Liver (tissue), 9 donors: Measurements from ENCODE around the gene EML3. TPM values are rescaled to one million over a fixed set of nuclear protein-coding genes. Genes with fewer than 3 reads are reported as not detected.

Experiments
- DNase-seq: peaks from one replicate; pipeline ENCODE4 v3.0.0-alpha.2; 2017; ENCODE audit warnings: low spot score
- H3K27ac ChIP-seq, 2 donors: one replicate each; pipeline ENCODE4 v1.7.0; 2013; ENCODE audit warnings: inconsistent platforms in 2 of 2, low read length in 2 of 2, control low read depth in 1 of 2, low read depth in 1 of 2, mild to moderate bottlenecking in 1 of 2
- H3K27me3 ChIP-seq, 4 donors: one replicate each; pipeline versions ENCODE4 v1.6.1 to v1.7.0; 2013; ENCODE audit warnings: low read length in 3 of 4, inconsistent platforms in 1 of 4, mild to moderate bottlenecking in 1 of 4, moderate library complexity in 1 of 4; ENCODE audit not compliant: control insufficient read depth in 4 of 4, insufficient read depth in 4 of 4
- H3K36me3 ChIP-seq, 4 donors: one replicate each; pipeline versions ENCODE4 v1.6.1 to v1.7.0; 2013; ENCODE audit warnings: low read length in 3 of 4, mild to moderate bottlenecking in 3 of 4, low read depth in 1 of 4, moderate library complexity in 1 of 4; ENCODE audit not compliant: control insufficient read depth in 4 of 4, insufficient read depth in 3 of 4
- H3K4me1 ChIP-seq, 4 donors: one replicate each; pipeline versions ENCODE4 v1.6.1 to v1.7.0; 2013; ENCODE audit warnings: low read length in 3 of 4, mild to moderate bottlenecking in 3 of 4, moderate library complexity in 1 of 4; ENCODE audit not compliant: control insufficient read depth in 4 of 4, insufficient read depth in 4 of 4
- H3K4me3 ChIP-seq, 3 donors: one replicate each; pipeline versions ENCODE4 v1.6.1 to v1.7.0; 2013; ENCODE audit warnings: low read length in 3 of 3, control low read depth in 1 of 3, low read depth in 1 of 3, mild to moderate bottlenecking in 1 of 3
- H3K9ac ChIP-seq, 2 donors: one replicate each; pipeline ENCODE4 v1.7.0; 2013; ENCODE audit warnings: low read length in 2 of 2, mild to moderate bottlenecking in 2 of 2, moderate library complexity in 2 of 2, control low read depth in 1 of 2, low read depth in 1 of 2
- H3K9me3 ChIP-seq, 4 donors: one replicate each; pipeline versions ENCODE4 v1.6.1 to v1.7.0; 2013; ENCODE audit warnings: low read length in 3 of 4; ENCODE audit not compliant: control insufficient read depth in 4 of 4
- EGR1 ChIP-seq, 2 donors: IDR thresholded peaks; 2 replicates each; pipeline ENCODE4 v1.6.1; 2016 to 2018; ENCODE audit warnings: antibody characterized with exemption in 2 of 2, low read depth in 2 of 2
- FOXA1 ChIP-seq: IDR thresholded peaks from 2 replicates; pipeline ENCODE4 v1.6.1; 2016; ENCODE audit warnings: antibody characterized with exemption
- FOXA2 ChIP-seq: IDR thresholded peaks from 2 replicates; pipeline ENCODE4 v1.6.1; 2016; ENCODE audit warnings: antibody characterized with exemption
- GABPA ChIP-seq, 2 donors: IDR thresholded peaks in 1 of 2; conservative IDR thresholded peaks in 1 of 2; 2 replicates each; pipeline ENCODE4 v1.6.1; 2016; ENCODE audit warnings: antibody characterized with exemption in 2 of 2, mild to moderate bottlenecking in 1 of 2, moderate library complexity in 1 of 2
- HNF4A ChIP-seq, 2 donors: conservative IDR thresholded peaks; 2 replicates each; pipeline ENCODE4 v1.6.1; 2016; ENCODE audit warnings: antibody characterized with exemption in 2 of 2, mild to moderate bottlenecking in 2 of 2
- HNF4G ChIP-seq: IDR thresholded peaks from 2 replicates; pipeline ENCODE4 v1.6.1; 2016; ENCODE audit warnings: antibody characterized with exemption
- JUND ChIP-seq, 2 donors: IDR thresholded peaks; 2 replicates each; pipeline ENCODE4 v1.6.1; 2016; ENCODE audit warnings: antibody characterized with exemption in 2 of 2
- NR2F2 ChIP-seq: IDR thresholded peaks from 2 replicates; pipeline ENCODE4 v1.6.1; 2016; ENCODE audit warnings: antibody characterized with exemption
- RAD21 ChIP-seq, 2 donors: IDR thresholded peaks; 2 replicates each; pipeline ENCODE4 v1.6.1; 2016; ENCODE audit warnings: antibody characterized with exemption in 2 of 2, mild to moderate bottlenecking in 2 of 2
- RXRA ChIP-seq, 2 donors: IDR thresholded peaks; 2 replicates each; pipeline ENCODE4 v1.6.1; 2017 to 2018; ENCODE audit warnings: antibody characterized with exemption in 2 of 2, mild to moderate bottlenecking in 1 of 2
- SP1 ChIP-seq: IDR thresholded peaks from 2 replicates; pipeline ENCODE4 v1.6.1; 2018; ENCODE audit warnings: antibody characterized with exemption, mild to moderate bottlenecking
- TAF1 ChIP-seq: conservative IDR thresholded peaks from 2 replicates; pipeline ENCODE4 v1.6.1; 2016; ENCODE audit warnings: antibody characterized with exemption, mild to moderate bottlenecking
- YY1 ChIP-seq: IDR thresholded peaks from 2 replicates; pipeline ENCODE4 v1.6.1; 2016; ENCODE audit warnings: antibody characterized with exemption, mild to moderate bottlenecking
- WGBS: extraction: QIAGEN DNeasy Blood & Tissue Kit; methylation state at CpG from one replicate; pipeline ENCODE4 v1.1.7; 2013; 5-methylcytosine and 5-hydroxymethylcytosine counted together
- polyA plus RNA-seq, 2 donors: library from polyadenylated mRNA; stranded (reverse) in 1 of 2; unstranded in 1 of 2; fragments of 200-250 nt in 1 of 2; fragments of >200 nt in 1 of 2; fragmentation: Nextera tagmentation in 1 of 2; extraction: Ambion mirVana in 1 of 2; gene quantifications; one replicate each; pipeline versions ENCODE4 v1.2.1 to v1.2.3, GENCODE V29; 2013 to 2015
- total RNA-seq, 2 donors: library from RNA; depleted of rRNA; stranded (reverse); fragments of >200 nt; gene quantifications; one replicate each; pipeline ENCODE4 v1.2.3, GENCODE V29; 2014
- TF ChIP-seq, protein P1 (sequence below): fragments of 150-350 bp; IDR thresholded peaks from 2 replicates; pipeline ENCODE4 v1.5.1; 2017; ENCODE audit warnings: improper control_type of control experiment, low read depth, low read length; ENCODE audit not compliant: missing input control
- TF ChIP-seq, protein P2 (sequence below): IDR thresholded peaks from 2 replicates; pipeline ENCODE4 v1.6.1; 2016; ENCODE audit warnings: antibody characterized with exemption
- TF ChIP-seq, protein P3 (sequence below): IDR thresholded peaks from 2 replicates; pipeline ENCODE4 v1.6.1; 2016; ENCODE audit warnings: antibody characterized with exemption
- TF ChIP-seq, protein P4 (sequence below): IDR thresholded peaks from 2 replicates; pipeline ENCODE4 v1.6.1; 2016; ENCODE audit warnings: antibody characterized with exemption
- TF ChIP-seq, protein P5 (sequence below): IDR thresholded peaks from 2 replicates; pipeline ENCODE4 v1.6.1; 2016; ENCODE audit warnings: antibody characterized with exemption, mild to moderate bottlenecking
- donor health status: healthy.
- donor health status: healthy.
- donor health status: healthy.
- donor health status: healthy.
- donor health status: healthy.

EML3 gene, protein sequence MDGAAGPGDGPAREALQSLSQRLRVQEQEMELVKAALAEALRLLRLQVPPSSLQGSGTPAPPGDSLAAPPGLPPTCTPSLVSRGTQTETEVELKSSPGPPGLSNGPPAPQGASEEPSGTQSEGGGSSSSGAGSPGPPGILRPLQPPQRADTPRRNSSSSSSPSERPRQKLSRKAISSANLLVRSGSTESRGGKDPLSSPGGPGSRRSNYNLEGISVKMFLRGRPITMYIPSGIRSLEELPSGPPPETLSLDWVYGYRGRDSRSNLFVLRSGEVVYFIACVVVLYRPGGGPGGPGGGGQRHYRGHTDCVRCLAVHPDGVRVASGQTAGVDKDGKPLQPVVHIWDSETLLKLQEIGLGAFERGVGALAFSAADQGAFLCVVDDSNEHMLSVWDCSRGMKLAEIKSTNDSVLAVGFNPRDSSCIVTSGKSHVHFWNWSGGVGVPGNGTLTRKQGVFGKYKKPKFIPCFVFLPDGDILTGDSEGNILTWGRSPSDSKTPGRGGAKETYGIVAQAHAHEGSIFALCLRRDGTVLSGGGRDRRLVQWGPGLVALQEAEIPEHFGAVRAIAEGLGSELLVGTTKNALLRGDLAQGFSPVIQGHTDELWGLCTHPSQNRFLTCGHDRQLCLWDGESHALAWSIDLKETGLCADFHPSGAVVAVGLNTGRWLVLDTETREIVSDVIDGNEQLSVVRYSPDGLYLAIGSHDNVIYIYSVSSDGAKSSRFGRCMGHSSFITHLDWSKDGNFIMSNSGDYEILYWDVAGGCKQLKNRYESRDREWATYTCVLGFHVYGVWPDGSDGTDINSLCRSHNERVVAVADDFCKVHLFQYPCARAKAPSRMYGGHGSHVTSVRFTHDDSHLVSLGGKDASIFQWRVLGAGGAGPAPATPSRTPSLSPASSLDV
- total RNA-seq: 10 to 100 TPM in 1 of 2 donors, 1 to 10 TPM in 1; 6.0 to 17.2 TPM
- 10 to 100 TPM in 1 of 2 donors, 1 to 10 TPM in 1; 9.9 to 19.3 TPM for polyA plus RNA-seq

DNA sequence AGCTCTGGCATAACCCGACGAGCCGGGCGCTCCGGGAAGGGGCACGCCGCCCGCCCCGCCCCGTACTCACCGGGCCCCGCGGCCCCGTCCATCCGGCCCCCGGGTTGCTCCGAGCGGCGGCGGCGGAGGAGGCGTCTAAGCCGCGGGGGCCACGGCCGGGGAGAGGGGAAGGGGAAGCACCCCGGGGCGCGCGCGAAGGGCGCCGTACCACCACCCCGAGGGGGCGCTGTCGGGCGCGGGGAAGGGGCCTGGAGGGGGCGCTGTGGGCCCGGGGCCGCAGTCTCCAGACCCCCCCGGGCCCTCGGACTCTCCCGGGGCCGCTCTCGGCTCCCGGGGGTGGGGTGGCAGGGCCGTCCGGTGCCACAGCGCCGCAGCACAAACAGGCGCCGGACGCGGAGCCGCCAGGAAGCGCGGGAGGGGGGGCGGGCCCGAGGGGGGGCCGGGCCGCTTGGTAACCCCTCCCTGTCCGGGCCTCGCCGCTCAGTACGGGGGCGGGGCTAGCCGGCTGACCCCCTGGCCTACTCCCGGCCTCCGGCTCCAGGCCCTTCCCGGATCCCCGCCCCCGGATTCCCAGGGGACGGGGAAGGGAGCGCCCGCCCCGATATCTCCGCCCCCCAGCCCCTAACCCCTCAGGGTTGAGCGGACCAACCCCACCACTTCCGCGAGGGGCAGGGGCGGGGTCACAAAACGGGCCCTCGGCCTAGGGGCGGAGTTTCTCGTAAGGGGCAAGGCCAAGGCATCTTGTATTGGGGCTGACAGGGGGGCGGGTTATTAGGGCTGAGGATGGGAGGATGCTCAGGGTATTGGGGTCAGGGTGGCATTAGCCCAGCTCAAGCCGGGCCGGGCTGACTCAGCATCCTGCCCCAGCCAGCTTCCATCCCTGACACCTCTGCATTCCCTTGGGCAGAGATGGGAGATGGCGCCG, at the start of gene EML3, which contains the start of gene ROM1:
TSS of gene EML3 (minus strand) at position 410 of the 925 bp plus-strand sequence. CDS start at position 92, 318 bp downstream.
TSS of gene ROM1 (plus strand) at position 892 of the 925 bp plus-strand sequence. CDS start at position 917, 25 bp downstream.
- Histone ChIP-seq H3K9me3 (no peaks in the 10 kb centered on the region), H3K4me1 (peaks cover 7 to 34% (median 20%) of the 10 kb centered on the region in 4 donors), H3K9ac (peak within 1 kb of the TSS; percentile 21 to 48), H3K27ac (peak within 1 kb of the TSS; percentile 76 to 88), H3K36me3 (peaks cover 0 to 24% (median 2%) of the 10 kb centered on the region in 4 donors), H3K4me3 (peak within 1 kb of the TSS; percentile 64 to 83 (median 76)), H3K27me3 (no peaks in the 10 kb centered on the region)
- peak; percentile 84 for DNase-seq
- TF ChIP-seq YY1: no peak
- TF ChIP-seq TAF1: no peak
- no peak for TF ChIP-seq HNF4G
- TF ChIP-seq, protein P1, sequence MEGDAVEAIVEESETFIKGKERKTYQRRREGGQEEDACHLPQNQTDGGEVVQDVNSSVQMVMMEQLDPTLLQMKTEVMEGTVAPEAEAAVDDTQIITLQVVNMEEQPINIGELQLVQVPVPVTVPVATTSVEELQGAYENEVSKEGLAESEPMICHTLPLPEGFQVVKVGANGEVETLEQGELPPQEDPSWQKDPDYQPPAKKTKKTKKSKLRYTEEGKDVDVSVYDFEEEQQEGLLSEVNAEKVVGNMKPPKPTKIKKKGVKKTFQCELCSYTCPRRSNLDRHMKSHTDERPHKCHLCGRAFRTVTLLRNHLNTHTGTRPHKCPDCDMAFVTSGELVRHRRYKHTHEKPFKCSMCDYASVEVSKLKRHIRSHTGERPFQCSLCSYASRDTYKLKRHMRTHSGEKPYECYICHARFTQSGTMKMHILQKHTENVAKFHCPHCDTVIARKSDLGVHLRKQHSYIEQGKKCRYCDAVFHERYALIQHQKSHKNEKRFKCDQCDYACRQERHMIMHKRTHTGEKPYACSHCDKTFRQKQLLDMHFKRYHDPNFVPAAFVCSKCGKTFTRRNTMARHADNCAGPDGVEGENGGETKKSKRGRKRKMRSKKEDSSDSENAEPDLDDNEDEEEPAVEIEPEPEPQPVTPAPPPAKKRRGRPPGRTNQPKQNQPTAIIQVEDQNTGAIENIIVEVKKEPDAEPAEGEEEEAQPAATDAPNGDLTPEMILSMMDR: peak; percentile 77
- TF ChIP-seq HNF4A (conservative IDR thresholded peaks at IDR 0.05): peak in 1 of 2 donors; percentile 6
- TF ChIP-seq, protein P2, sequence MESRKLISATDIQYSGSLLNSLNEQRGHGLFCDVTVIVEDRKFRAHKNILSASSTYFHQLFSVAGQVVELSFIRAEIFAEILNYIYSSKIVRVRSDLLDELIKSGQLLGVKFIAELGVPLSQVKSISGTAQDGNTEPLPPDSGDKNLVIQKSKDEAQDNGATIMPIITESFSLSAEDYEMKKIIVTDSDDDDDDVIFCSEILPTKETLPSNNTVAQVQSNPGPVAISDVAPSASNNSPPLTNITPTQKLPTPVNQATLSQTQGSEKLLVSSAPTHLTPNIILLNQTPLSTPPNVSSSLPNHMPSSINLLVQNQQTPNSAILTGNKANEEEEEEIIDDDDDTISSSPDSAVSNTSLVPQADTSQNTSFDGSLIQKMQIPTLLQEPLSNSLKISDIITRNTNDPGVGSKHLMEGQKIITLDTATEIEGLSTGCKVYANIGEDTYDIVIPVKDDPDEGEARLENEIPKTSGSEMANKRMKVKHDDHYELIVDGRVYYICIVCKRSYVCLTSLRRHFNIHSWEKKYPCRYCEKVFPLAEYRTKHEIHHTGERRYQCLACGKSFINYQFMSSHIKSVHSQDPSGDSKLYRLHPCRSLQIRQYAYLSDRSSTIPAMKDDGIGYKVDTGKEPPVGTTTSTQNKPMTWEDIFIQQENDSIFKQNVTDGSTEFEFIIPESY: no peak
- TF ChIP-seq, protein P3, sequence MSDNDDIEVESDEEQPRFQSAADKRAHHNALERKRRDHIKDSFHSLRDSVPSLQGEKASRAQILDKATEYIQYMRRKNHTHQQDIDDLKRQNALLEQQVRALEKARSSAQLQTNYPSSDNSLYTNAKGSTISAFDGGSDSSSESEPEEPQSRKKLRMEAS: no peak
- TF ChIP-seq, protein P4, sequence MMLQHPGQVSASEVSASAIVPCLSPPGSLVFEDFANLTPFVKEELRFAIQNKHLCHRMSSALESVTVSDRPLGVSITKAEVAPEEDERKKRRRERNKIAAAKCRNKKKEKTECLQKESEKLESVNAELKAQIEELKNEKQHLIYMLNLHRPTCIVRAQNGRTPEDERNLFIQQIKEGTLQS: no peak
- TF ChIP-seq FOXA1: no peak
- TF ChIP-seq RXRA (IDR thresholded peaks at IDR 0.05): no peak
- no peak for TF ChIP-seq FOXA2
- TF ChIP-seq RAD21 (IDR thresholded peaks at IDR 0.05): peak in 1 of 2 donors; percentile 5
- TF ChIP-seq, protein P5, sequence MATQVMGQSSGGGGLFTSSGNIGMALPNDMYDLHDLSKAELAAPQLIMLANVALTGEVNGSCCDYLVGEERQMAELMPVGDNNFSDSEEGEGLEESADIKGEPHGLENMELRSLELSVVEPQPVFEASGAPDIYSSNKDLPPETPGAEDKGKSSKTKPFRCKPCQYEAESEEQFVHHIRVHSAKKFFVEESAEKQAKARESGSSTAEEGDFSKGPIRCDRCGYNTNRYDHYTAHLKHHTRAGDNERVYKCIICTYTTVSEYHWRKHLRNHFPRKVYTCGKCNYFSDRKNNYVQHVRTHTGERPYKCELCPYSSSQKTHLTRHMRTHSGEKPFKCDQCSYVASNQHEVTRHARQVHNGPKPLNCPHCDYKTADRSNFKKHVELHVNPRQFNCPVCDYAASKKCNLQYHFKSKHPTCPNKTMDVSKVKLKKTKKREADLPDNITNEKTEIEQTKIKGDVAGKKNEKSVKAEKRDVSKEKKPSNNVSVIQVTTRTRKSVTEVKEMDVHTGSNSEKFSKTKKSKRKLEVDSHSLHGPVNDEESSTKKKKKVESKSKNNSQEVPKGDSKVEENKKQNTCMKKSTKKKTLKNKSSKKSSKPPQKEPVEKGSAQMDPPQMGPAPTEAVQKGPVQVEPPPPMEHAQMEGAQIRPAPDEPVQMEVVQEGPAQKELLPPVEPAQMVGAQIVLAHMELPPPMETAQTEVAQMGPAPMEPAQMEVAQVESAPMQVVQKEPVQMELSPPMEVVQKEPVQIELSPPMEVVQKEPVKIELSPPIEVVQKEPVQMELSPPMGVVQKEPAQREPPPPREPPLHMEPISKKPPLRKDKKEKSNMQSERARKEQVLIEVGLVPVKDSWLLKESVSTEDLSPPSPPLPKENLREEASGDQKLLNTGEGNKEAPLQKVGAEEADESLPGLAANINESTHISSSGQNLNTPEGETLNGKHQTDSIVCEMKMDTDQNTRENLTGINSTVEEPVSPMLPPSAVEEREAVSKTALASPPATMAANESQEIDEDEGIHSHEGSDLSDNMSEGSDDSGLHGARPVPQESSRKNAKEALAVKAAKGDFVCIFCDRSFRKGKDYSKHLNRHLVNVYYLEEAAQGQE: no peak
- peak; percentile 10 for TF ChIP-seq SP1
- peak; percentile 71 for TF ChIP-seq NR2F2
- no peak for TF ChIP-seq JUND (IDR thresholded peaks at IDR 0.05)
- TF ChIP-seq GABPA (IDR thresholded peaks at IDR 0.05 in 1 of 2, conservative IDR thresholded peaks at IDR 0.05 in 1 of 2): peak in 1 of 2 donors; percentile 54
- TF ChIP-seq EGR1 (IDR thresholded peaks at IDR 0.05; ENCODE audit: low read depth in 2 of 2): peak; percentile 75 to 85
- WGBS: 3% methylated on average over 91 of the region's 91 CpGs
